HUDEP-2 (cell line): ENCODE results near the gene COL18A1.
A peak's percentile ranks its signal among the peaks of the same experiment; 100 is the strongest.

Source experiments
- DNase-seq, 76 experiments: peaks; one replicate each; lab custom pipeline; 2025; ENCODE audit not compliant: unreplicated experiment in 76 of 76; lab: John Stamatoyannopoulos, UW

Gene COL18A1

GRCh38 chr21:45438391-45439145, 33.6 kb downstream of the COL18A1 start:
- DNase-seq = no peak

- peak in 72 of 76 experiments; percentile 15 to 86 (median 70) for DNase-seq
These were observed 34.4 kb downstream of the COL18A1 start for GRCh38 chr21:45439161-45439872.

- no peak for DNase-seq
These were observed 35.0 kb downstream of the COL18A1 start for GRCh38 chr21:45439901-45440461.

DNA sequence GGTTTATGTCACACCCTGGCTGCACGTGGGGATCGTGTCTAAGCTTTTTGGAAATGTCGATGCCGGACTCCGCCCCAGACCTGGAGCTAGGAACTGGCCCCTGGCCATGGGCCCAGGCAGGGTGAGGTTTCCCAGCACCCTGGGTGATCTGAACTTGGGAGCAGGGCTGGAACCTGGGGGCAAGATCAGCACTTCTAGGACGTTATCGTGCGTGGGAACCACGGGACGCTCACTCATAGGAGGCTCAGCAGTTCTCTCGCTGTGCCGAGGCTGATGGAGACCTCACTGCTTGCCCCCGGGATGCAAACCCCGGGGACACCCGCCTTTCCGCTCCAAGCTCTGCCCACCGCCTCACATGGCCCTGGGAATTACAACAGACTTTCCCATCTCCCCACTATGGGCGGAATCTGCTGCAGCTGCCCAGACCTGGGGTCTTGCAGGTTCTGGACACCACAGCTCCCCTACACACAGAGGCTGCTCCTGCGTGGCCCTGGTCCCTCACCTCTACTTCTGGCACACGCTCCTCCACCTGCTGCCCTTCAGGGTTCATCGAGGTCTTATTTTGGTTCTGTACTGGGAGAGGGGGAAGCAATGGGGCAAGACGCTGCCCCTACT, 35.9 kb downstream of the COL18A1 start:
- no peak for DNase-seq

GRCh38 chr21:45441431-45442255, 36.7 kb downstream of the COL18A1 start:
- no peak for DNase-seq

DNA sequence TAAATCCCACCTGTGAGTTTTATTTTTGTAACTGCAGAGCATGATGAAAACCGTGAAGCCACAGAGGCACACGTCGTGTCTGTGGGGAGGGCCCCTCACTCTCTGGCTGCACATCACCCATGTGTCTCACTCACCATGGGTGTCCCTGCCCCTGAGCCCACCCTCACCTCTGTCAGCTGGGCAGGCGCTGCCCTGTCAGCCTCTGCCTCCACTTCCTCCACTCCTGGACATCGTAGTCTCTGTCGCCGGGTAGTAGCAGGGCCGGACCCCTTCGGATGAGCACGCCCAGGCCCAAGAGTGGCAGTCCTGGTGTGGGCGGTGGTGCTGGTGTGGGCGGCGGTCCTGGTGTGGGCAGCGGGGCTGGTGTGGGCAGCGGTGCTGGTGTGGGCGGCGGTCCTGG, 37.3 kb downstream of the COL18A1 start:
- no peak for DNase-seq

DNA sequence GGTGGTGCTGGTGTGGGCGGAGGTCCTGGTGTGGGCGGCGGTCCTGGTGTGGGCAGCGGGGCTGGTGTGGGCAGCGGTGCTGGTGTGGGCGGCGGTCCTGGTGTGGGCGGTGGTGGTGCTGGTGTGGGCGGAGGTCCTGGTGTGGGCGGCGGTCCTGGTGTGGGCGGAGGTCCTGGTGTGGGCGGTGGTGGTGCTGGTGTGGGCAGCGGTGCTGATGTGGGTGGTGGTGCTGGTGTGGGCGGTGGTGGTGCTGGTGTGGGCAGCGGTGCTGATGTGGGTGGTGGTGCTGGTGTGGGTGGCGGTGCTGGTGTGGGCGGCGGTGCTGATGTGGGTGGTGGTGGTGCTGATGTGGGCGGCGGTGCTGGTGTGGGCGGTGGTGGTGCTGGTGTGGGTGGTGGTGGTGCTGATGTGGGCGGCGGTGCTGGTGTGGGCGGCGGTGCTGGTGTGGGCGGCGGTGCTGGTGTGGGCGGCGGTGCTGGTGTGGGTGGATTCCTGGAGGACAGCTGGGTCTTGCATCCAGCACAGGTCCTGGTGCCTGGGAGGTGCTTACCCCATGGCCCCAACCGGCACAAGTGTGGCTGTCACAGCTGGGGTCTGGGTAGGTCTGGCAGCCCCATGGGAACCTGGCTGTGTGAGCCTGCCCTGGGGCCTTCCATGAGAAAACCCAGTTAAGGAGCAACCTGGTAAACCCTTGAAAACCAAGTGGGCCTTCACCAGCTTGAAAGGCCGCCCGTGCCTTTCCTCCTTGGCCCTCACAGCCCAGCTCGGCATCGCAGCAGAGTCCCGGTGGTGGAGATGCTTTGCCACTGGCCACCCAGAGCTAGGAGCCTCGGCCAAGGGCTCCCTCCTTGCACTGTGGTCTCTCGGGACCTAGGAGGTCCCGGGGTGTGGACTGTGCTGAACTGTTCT, 38.0 kb downstream of the COL18A1 start:
- peak in 3 of 76 experiments; percentile 20 to 32 (median 23) for DNase-seq

DNA sequence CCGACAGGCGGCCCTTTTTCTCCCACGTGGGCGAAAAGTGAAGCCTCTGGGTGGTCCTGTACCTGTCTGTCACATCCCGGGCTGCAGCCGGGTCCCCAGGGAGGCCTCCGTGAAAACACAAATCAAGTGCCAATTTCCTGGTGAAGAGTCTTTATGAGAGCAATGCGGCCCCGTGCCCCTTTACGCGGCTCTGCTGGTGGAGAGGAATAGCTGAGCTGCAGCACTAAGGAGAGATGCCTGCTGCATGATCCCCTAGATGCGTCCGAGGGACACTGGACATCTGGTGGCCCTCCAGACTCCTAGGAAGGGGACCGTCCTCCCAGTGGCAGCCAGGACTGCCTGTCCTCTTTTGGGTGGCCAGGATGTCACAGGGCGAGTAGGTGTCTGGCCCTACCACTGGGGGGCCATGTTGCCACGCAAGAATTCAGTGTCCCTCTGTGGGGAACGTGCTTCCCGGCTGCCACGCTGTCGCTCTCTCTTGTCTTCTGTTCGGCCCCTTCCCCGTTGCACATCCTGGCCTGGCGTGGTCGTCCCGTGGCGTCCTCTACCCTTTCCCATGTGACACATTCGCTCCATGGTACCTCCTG, 38.7 kb downstream of the COL18A1 start:
- no peak for DNase-seq

GRCh38 chr21:45444385-45444784, 39.4 kb downstream of the COL18A1 start:
- no peak for DNase-seq

GRCh38 chr21:45445369-45445768, 40.4 kb downstream of the COL18A1 start:
- DNase-seq = no peak

GRCh38 chr21:45447821-45448220, 42.9 kb downstream of the COL18A1 start:
- DNase-seq = no peak

DNA sequence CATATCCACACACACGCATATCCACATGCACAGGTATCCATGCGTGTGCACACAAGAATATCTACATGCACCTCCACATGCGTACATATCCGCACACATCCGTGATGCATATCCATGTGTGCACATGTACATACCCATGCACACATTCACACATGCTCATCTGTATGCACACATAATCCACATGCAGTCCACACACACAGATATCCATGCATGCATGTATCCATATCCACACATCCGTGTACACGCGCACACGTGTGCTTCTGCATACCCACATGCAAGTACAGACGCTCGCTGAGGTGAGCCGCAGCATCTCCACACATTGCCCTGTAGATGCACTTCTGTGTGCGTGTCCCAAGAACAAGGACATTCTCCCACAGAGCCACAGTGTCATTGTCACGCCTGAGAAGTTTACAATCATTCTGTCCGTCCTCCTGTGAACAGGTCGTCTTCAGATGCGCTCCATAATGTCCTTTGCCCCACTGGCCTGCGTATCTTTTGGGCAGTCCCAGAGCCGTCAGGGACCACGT, 43.4 kb downstream of the COL18A1 start:
- DNase-seq = no peak

DNA sequence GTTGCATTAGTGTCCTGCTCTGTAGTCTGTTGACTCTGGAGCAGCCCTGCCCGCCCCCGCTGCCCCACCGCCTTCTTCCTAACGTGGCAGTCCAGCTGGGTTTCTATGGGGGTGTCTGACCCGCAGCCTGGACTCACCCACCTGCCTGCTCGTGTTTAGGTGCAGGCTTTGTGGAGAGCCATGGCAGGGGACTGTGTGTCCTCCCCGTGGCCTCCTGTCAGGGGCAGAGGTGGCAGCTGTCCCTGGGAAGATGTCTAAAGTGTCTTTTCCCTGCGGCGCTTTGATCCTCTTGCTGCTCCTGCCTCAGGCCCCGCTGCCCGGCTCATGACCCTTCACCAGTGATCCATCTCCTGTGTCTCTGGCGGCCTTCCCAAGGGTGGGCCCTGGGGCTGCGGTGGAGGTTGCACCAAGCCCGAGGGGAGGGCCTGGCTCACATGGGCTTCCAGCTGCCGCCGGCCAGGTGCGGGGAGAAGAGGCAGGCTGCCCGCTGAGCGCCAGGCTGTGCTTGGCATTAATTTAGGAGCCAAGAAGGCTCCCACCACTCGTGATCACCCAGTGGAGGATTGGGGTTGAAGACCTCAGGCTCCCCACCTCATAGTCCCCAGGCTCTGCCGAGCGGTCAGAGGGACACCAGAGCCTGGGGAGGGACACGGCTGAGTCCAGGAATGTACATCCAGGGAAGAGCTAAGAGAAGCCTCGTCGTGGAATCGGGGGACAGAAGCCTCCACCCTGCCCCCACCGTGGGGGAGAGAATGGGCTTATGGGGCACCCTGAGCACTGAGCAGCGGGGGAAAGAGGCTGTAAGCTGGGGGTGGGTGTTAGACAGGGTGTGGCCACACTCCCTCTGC, 44.1 kb downstream of the COL18A1 start:
- no peak for DNase-seq

DNA sequence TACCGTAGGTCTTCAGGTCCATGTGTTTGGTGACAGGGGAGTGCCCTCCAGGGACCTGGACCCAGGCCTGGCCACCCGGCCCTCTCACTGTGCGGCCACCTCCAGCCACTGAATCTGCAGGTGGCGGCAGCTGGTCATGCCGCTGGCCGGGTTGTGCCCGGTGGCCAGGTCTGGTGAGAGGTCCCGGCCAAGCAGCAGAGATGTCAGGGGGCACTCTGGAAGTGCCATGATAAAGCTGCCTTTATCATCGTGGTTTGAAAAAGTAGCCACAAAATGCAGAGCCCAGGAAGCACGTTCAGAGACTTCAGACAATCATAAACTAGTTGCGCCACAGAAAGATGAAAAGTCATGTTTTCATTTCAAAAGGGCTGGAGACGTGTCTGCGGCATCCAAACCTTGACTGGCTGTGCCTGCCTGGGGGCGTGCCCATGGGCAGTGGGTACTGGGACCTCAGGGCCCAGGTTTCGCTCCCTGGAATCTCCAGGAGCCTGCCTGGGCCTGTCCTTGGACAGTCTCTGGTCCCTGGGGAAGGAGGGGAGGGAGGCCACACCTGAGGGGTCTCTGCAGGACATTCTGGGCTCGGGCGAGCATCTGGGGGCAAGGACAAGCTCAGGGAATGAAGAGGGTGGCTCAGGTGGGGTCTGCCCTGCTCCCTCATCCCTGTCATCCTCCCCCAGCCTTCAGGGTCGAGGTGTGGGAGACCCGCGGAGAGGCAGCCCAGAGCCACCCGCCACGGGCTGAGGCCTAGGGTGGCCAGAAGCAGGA, 44.9 kb downstream of the COL18A1 start:
- DNase-seq = no peak

DNA sequence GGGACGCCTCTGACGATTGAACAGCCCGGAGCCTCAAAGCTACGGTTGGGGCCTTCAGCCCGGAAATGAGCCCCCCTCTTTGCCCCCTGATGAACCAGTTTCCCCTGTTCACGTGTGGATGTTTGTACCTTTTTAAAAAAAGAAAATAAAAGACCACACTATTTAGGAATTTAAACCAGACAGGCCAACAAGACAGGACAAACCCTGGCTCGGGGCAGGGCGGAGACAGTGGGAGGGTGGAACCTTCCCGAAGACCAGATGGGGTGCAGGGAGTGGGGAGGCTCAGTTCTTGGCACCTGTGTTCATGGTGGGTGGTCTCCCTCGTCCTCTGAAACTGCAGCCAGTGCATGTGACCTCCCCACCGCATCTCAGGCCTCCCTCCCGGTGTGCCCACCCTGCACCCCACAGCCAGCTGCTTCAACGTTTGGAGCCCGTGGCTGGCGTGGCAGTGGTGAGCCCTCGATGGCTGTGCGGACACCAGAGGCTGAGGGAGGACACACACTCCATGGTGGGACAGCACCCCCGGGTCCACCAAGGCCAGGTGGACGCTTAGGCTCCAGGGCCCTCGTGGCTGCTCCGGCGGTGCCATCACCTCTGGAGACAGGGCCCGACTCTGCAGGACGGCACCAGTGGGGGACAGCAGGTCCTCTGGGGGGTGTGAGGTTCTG, 45.6 kb downstream of the COL18A1 start:
- no peak for DNase-seq

GRCh38 chr21:45451091-45451740, 46.3 kb downstream of the COL18A1 start:
- no peak for DNase-seq
